Fibroblast of villous mesenchyme (primary cell): ENCODE results near the gene CDC34. TPM values are rescaled to one million over a fixed set of nuclear protein-coding genes. Genes with fewer than 3 reads are reported as not detected.

Source experiments
- DNase-seq: peaks from one replicate; pipeline ENCODE4 v3.0.0-alpha.2; 2010; ENCODE audit warnings: low read depth
- H3K4me3 ChIP-seq: 2 replicates; pipeline ENCODE4 v1.5.1; 2011; ENCODE audit warnings: low read depth, mild to moderate bottlenecking, low read length
- CTCF ChIP-seq: IDR thresholded peaks from 2 replicates; pipeline ENCODE4 v1.5.1; 2012; ENCODE audit warnings: low read depth, mild to moderate bottlenecking, low read length; ENCODE audit not compliant: insufficient read depth
- total RNA-seq: library from RNA; depleted of rRNA; stranded (reverse); fragments of >200 nt; gene quantifications from 2 replicates; pipeline ENCODE4 v1.2.3, GENCODE V29; 2012

CDC34 gene
- total RNA-seq, 1 donor, result 52.2 TPM

- peak within 1 kb of the TSS; percentile 91 for H3K4me3 ChIP-seq
- peak; percentile 100 for DNase-seq
- TF ChIP-seq CTCF, result no peak
Measured at GRCh38 chr19:507286-508203, 24.0 kb upstream of the CDC34 start, which contains the start of gene TPGS1. TPGS1 (plus strand) TSS chr19:507497; CDS start chr19:507507, 10 bp downstream.

- H3K4me3 ChIP-seq, result peak overlapping the region; percentile 91
- TF ChIP-seq CTCF, result no peak
- no peak for DNase-seq
Measured at GRCh38 chr19:508204-509150, 23.1 kb upstream of the CDC34 start.

GRCh38 chr19:510606-511100 lies 20.9 kb upstream of the CDC34 start:
- H3K4me3 ChIP-seq, result no peak overlapping the region
- DNase-seq, result peak; percentile 87
- peak; percentile 99 for TF ChIP-seq CTCF

GRCh38 chr19:511101-511851 lies 20.3 kb upstream of the CDC34 start:
- DNase-seq, result no peak
- TF ChIP-seq CTCF, result no peak
- H3K4me3 ChIP-seq, result no peak overlapping the region

- H3K4me3 ChIP-seq, result no peak overlapping the region
- no peak for TF ChIP-seq CTCF
- no peak for DNase-seq
Measured at GRCh38 chr19:512547-513365, 18.8 kb upstream of the CDC34 start.
